Skeletal muscle tissue (tissue), 4 donors: ENCODE measurements around the gene FOXO3. TPM values are rescaled to one million over a fixed set of nuclear protein-coding genes. Genes with fewer than 3 reads are reported as not detected.
"Not testable (repeated sequence)": the region's sequence is repeated elsewhere in the genome, so short reads cannot be mapped to it uniquely, and the experiment has no call there.

Source experiments
- H3K27ac ChIP-seq: one replicate; pipeline ENCODE4 v1.7.0; 2013; ENCODE audit warnings: mild to moderate bottlenecking, low read depth, low read length, inconsistent platforms
- H3K27me3 ChIP-seq, 3 donors: one replicate each; pipeline ENCODE4 v1.7.0; 2013; ENCODE audit warnings: low read length in 3 of 3; ENCODE audit not compliant: control insufficient read depth in 3 of 3, insufficient read depth in 3 of 3
- H3K36me3 ChIP-seq, 3 donors: one replicate each; pipeline ENCODE4 v1.7.0; 2013; ENCODE audit warnings: low read length in 3 of 3; ENCODE audit not compliant: control insufficient read depth in 3 of 3, insufficient read depth in 3 of 3
- H3K4me1 ChIP-seq, 3 donors: one replicate each; pipeline ENCODE4 v1.7.0; 2013; ENCODE audit warnings: low read length in 3 of 3, mild to moderate bottlenecking in 3 of 3; ENCODE audit not compliant: control insufficient read depth in 3 of 3, insufficient read depth in 3 of 3
- H3K4me3 ChIP-seq, 3 donors: one replicate each; pipeline ENCODE4 v1.7.0; 2013; ENCODE audit warnings: low read length in 3 of 3
- H3K9ac ChIP-seq, 3 donors: one replicate each; pipeline ENCODE4 v1.7.0; 2013; ENCODE audit warnings: low read length in 3 of 3, mild to moderate bottlenecking in 3 of 3, moderate library complexity in 2 of 3, low read depth in 1 of 3
- H3K9me3 ChIP-seq, 3 donors: one replicate each; pipeline ENCODE4 v1.7.0; 2013; ENCODE audit warnings: low read length in 3 of 3; ENCODE audit not compliant: control insufficient read depth in 3 of 3
- total RNA-seq: library from RNA; depleted of rRNA; stranded (reverse); fragments of >200 nt; gene quantifications from one replicate; pipeline ENCODE4 v1.2.3, GENCODE V29; 2014
- donor health status: Osteomylitis.

FOXO3 gene
- total RNA-seq, 1 donor from 2014 or later = 30.8 TPM

- Histone ChIP-seq H3K27ac (peak overlapping the region; percentile 80), H3K4me3 (no peak overlapping the region), H3K27me3 (no peaks in the 10 kb centered on the region), H3K9ac (peak overlapping the region in 1 of 3 donors; percentile 32), H3K9me3 (no peaks in the 10 kb centered on the region), H3K4me1 (peaks cover 76 to 91% (median 86%) of the 10 kb centered on the region in 3 donors), H3K36me3 (no peaks in the 10 kb centered on the region)
Measured at GRCh38 chr6:108654465-108655106, 93.9 kb downstream of the FOXO3 start.

- H3K9ac ChIP-seq = peak overlapping the region in 2 of 3 donors; percentile 42
- peaks cover 75 to 91% (median 84%) of the 10 kb centered on the region in 3 donors for H3K4me1 ChIP-seq
- H3K27me3 ChIP-seq = no peaks in the 10 kb centered on the region
- H3K36me3 ChIP-seq = no peaks in the 10 kb centered on the region
- H3K4me3 ChIP-seq = peak overlapping the region; percentile 23 to 36 (median 32)
- H3K9me3 ChIP-seq = no peaks in the 10 kb centered on the region
- H3K27ac ChIP-seq = peak overlapping the region; percentile 80
Measured at GRCh38 chr6:108655806-108656651, 95.3 kb downstream of the FOXO3 start.

GRCh38 chr6:108656836-108657235 is 96.1 kb downstream of the FOXO3 start:
- Histone ChIP-seq H3K36me3 (no peaks in the 10 kb centered on the region), H3K9me3 (no peaks in the 10 kb centered on the region), H3K4me1 (peaks cover 74 to 87% (median 79%) of the 10 kb centered on the region in 3 donors), H3K4me3 (peak overlapping the region; percentile 32 to 43 (median 36)), H3K9ac (peak overlapping the region in 2 of 3 donors; percentile 27 to 42), H3K27me3 (no peaks in the 10 kb centered on the region), H3K27ac (peak overlapping the region; percentile 80)

GRCh38 chr6:108658174-108658573 is 97.5 kb downstream of the FOXO3 start:
- no peaks in the 10 kb centered on the region for H3K27me3 ChIP-seq
- no peaks in the 10 kb centered on the region for H3K36me3 ChIP-seq
- H3K4me1 ChIP-seq = peaks cover 66 to 74% (median 69%) of the 10 kb centered on the region in 3 donors
- no peaks in the 10 kb centered on the region for H3K9me3 ChIP-seq
- H3K9ac ChIP-seq = no peak overlapping the region
- H3K4me3 ChIP-seq = no peak overlapping the region
- H3K27ac ChIP-seq = peak overlapping the region; percentile 80

- H3K4me3 ChIP-seq, H3K9me3 ChIP-seq, H3K9ac ChIP-seq, H3K36me3 ChIP-seq, H3K27me3 ChIP-seq: not testable (repeated sequence)
- Histone ChIP-seq H3K27ac (peak overlapping the region; percentile 80), H3K4me1 (peaks cover 60 to 68% (median 63%) of the 10 kb centered on the region in 3 donors)
Measured at GRCh38 chr6:108658785-108659184, 98.1 kb downstream of the FOXO3 start.

- Histone ChIP-seq H3K9ac (no peak overlapping the region), H3K36me3 (peaks cover 6 to 11% (median 9%) of the 10 kb centered on the region in 3 donors), H3K9me3 (no peaks in the 10 kb centered on the region), H3K4me1 (peaks cover 46 to 58% (median 49%) of the 10 kb centered on the region in 3 donors), H3K4me3 (no peak overlapping the region), H3K27me3 (no peaks in the 10 kb centered on the region), H3K27ac (peak overlapping the region; percentile 69)
Measured at GRCh38 chr6:108660251-108660650, 99.5 kb downstream of the FOXO3 start.

GRCh38 chr6:108661430-108661829 is 100.7 kb downstream of the FOXO3 start:
- H3K27ac ChIP-seq = peak overlapping the region; percentile 12
- peaks cover 37 to 51% (median 39%) of the 10 kb centered on the region in 3 donors for H3K4me1 ChIP-seq

GRCh38 chr6:108661982-108662381 is 101.3 kb downstream of the FOXO3 start:
- H3K4me1 ChIP-seq = peaks cover 38 to 52% (median 38%) of the 10 kb centered on the region in 3 donors
- H3K36me3 ChIP-seq = peaks cover 6 to 11% (median 11%) of the 10 kb centered on the region in 3 donors
- no peak overlapping the region for H3K4me3 ChIP-seq
- H3K9ac ChIP-seq = no peak overlapping the region
- peak overlapping the region; percentile 12 for H3K27ac ChIP-seq
- no peaks in the 10 kb centered on the region for H3K27me3 ChIP-seq
- H3K9me3 ChIP-seq = no peaks in the 10 kb centered on the region

More at GRCh38 chr6:108661430-108661829, 100.7 kb downstream of the FOXO3 start:
- Histone ChIP-seq H3K27me3 (no peaks in the 10 kb centered on the region), H3K4me3 (no peak overlapping the region), H3K9me3 (no peaks in the 10 kb centered on the region), H3K36me3 (peaks cover 6 to 11% (median 11%) of the 10 kb centered on the region in 3 donors), H3K9ac (no peak overlapping the region)

GRCh38 chr6:108662702-108663101 is 102.0 kb downstream of the FOXO3 start:
- no peaks in the 10 kb centered on the region for H3K27me3 ChIP-seq
- peak overlapping the region; percentile 12 for H3K27ac ChIP-seq
- H3K4me1 ChIP-seq = peaks cover 39 to 52% (median 41%) of the 10 kb centered on the region in 3 donors
- no peaks in the 10 kb centered on the region for H3K9me3 ChIP-seq
- H3K9ac ChIP-seq = no peak overlapping the region
- H3K36me3 ChIP-seq = peaks cover 6 to 11% (median 11%) of the 10 kb centered on the region in 3 donors
- no peak overlapping the region for H3K4me3 ChIP-seq
